Subcutaneous adipose tissue (tissue), 4 donors: Measurements from ENCODE around the gene FAM234B. TPM values are rescaled to one million over a fixed set of nuclear protein-coding genes. Genes with fewer than 3 reads are reported as not detected.

Experiments used
- total RNA-seq, 4 donors: library from RNA; depleted of rRNA; stranded (reverse); fragments of >200 nt; gene quantifications; one replicate each; pipeline ENCODE4 v1.1.0, GENCODE V29; 2016
- TF ChIP-seq, protein P1 (sequence below): fragments of 450-650 bp; IDR thresholded peaks from one replicate; pipeline ENCODE4 v1.5.1; 2016; ENCODE audit warnings: low read depth, mild to moderate bottlenecking, control low read depth, antibody characterized with exemption, moderate library complexity

The FAM234B gene
- total RNA-seq, 4 donors from 2014 or later: 5.2 to 6.4 (median 5.7) TPM

DNA sequence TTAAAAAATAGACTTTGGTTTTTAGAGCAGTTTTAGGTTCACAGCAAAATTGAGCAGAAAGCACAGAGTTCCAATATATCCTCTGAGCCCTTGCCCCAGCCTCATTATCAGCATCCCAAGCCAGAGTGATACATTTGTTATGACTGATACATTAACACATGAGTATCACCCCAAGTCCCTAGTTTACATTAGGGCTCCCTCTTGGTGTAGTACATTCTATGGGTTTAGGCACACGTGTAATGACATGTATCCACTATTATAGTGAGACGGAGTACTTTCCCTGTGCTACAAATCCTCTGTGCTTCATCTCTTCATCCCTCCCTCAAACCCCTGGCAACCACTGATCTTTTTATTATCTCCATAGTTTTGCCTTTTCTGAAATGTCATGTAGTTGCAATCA, 81.8 kb downstream of the FAM234B start:
- TF ChIP-seq, protein P1, sequence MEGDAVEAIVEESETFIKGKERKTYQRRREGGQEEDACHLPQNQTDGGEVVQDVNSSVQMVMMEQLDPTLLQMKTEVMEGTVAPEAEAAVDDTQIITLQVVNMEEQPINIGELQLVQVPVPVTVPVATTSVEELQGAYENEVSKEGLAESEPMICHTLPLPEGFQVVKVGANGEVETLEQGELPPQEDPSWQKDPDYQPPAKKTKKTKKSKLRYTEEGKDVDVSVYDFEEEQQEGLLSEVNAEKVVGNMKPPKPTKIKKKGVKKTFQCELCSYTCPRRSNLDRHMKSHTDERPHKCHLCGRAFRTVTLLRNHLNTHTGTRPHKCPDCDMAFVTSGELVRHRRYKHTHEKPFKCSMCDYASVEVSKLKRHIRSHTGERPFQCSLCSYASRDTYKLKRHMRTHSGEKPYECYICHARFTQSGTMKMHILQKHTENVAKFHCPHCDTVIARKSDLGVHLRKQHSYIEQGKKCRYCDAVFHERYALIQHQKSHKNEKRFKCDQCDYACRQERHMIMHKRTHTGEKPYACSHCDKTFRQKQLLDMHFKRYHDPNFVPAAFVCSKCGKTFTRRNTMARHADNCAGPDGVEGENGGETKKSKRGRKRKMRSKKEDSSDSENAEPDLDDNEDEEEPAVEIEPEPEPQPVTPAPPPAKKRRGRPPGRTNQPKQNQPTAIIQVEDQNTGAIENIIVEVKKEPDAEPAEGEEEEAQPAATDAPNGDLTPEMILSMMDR: no peak

DNA sequence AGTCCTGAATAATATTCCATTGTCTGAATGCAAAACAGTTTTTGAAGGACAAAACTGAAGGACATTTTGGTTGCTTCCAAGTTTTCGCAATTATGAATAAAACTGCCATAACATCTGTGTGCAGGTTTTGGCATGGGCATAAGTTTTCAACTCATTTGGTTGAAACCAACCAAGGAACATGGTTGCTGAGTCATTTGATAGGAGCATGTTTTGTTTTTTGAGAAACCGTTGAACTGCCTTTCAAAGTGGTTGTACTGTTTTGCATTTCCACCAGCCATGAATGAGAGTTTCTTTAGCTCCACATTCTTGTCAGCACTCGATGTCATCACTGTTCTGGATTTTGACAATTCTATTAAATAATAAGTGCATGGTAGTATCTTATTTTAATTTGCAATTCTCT, 82.3 kb downstream of the FAM234B start:
- TF ChIP-seq, protein P1: no peak

DNA sequence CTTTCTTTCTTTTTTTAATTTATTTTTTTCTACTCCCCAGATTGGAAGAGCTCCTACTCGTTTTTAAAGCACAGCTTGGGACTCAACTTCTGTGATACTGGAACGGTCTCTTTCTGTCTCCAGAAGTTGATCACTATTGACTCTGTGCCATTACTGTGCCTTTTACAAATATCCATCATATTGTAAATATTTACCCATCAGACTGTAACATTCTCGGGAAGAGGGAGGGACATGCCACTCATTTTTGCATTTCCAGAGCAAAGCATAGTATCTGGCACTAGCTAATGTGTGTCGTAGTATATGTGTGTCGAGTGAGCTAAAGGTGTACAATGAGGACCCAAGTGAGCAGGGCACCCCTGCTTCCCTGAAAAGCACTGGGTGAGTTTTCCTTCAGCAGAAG, 83.3 kb downstream of the FAM234B start:
- TF ChIP-seq, protein P1: no peak

DNA sequence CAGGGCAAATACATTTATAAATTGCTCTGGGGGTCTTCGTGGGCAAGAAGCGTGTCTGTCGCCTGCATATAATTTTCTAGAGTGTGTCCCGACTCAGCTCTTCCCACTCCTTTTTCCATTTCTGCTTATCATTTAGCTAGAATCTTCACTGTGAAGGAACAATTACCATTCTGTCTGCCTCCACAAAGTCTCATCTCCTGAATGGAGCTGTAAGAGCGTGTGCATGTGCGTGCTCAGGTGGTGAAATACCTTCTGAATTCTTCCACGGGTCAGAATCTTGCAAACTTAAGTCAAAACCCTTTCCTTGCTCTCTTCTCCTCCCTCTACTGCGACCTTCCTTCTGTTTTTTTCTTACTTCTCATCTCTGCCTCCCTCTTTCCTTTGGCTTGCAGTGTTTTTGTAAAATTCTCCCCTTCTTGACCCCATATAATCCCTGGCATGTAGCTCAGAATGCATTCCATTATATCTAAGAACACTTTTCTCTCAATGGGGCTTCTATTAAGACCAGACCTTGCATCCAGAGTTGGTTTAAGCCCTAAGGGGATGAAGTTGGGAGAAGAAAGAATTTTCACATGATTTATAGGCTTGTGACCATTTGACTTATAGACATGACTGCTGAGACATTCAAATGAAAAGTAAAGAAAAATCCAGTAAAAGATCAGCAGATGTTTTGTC, 84.2 kb downstream of the FAM234B start:
- TF ChIP-seq, protein P1: no peak

DNA sequence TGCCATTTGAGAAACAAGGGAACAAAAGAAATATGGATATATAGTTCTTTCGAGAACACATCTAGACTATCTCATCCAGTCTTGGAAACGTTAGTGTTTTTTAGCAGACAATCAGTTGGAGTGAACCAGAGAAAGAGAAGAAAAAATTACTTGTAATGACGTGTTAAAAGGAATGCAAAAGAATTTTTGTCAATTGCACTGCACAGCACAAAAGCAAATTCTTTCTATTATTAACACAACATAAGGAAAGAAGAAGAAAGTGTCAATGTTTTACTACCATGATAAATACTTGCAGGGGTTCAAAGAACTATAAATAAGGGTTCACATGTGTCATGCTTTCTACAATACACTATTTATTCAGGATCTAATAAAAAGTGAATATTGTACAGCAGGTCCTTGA, 86.8 kb downstream of the FAM234B start:
- TF ChIP-seq, protein P1: no peak

Other genes with a start within 250 kb of the FAM234B start
- gene DDX47, start 231.0 kb upstream of the FAM234B start, total RNA-seq: 10 to 100 TPM; 32.6 to 70.9 (median 36.5) TPM
- 10 to 100 TPM in 1 of 4 donors, 1 to 10 TPM in 3; 2.7 to 15.7 (median 5.2) TPM for gene GPRC5A, start 152.8 kb upstream of the FAM234B start, total RNA-seq
- 1 to 10 TPM in 1 of 4 donors, not detected in 3; 1.8 TPM for gene GPRC5D, start 92.2 kb upstream of the FAM234B start, total RNA-seq
- 10 to 100 TPM; 65.4 to 80.1 (median 71.7) TPM for gene HEBP1, start 44.1 kb upstream of the FAM234B start, total RNA-seq
- gene GSG1, start 59.3 kb downstream of the FAM234B start, total RNA-seq: not detected
- gene EMP1, start 152.3 kb downstream of the FAM234B start, total RNA-seq: 100 to 1,000 TPM; 583 to 987 (median 676) TPM